ENCODE results near the gene EMP1.
"Not testable (repeated sequence)": the region's sequence is repeated elsewhere in the genome, so short reads cannot be mapped to it uniquely, and the experiment has no call there.

- not testable (repeated sequence) for TF ChIP-seq POLR2A, CTCF, EP300 (IDR thresholded peaks at IDR 0.05)
Observed at GRCh38 chr12:13267826-13268225, 71.3 kb downstream of the EMP1 start.

Data from tibial nerve (tissue), 4 donors.